Activated CD4-positive, alpha-beta T cell treated with anti-CD3 and anti-CD28 coated beads for 36 hours (primary cell): ENCODE results near the gene TMTC1. TPM values are rescaled to one million over a fixed set of nuclear protein-coding genes. Genes with fewer than 3 reads are reported as not detected.

Experiments used
- ATAC-seq: fragments of 200-7000 bp; cut with Tn5 transposase; one replicate; pipeline ENCODE4 v1.10.0; 2021; ENCODE audit warnings: mild to moderate bottlenecking, moderate library complexity
- CTCF ChIA-PET: fragments of 350-600 bp; sonication (Branson Sonifier 250); formaldehyde crosslinking; loops from one replicate; lab custom pipeline; 2021; ENCODE audit warnings: antibody characterized with exemption; lab: Charles Lee
- POLR2A ChIA-PET: fragments of 350-600 bp; sonication (Branson Sonifier 250); formaldehyde crosslinking; loops from one replicate; lab custom pipeline; 2021; ENCODE audit warnings: antibody characterized with exemption, inconsistent platforms; lab: Charles Lee
- DNase-seq: peaks from one replicate; pipeline ENCODE4 v3.0.0-alpha.2; 2020
- H3K27ac Mint-ChIP-seq: one replicate; pipeline ENCODE4 v1.8.0; 2021; ENCODE audit warnings: mixed read lengths
- H3K27me3 Mint-ChIP-seq: one replicate; pipeline ENCODE4 v1.8.0; 2021; ENCODE audit warnings: mixed read lengths
- H3K36me3 Mint-ChIP-seq: one replicate; pipeline ENCODE4 v1.8.0; 2021; ENCODE audit warnings: low read depth, mixed read lengths
- H3K4me1 Mint-ChIP-seq: one replicate; pipeline ENCODE4 v1.8.0; 2021; ENCODE audit warnings: mixed read lengths
- H3K4me3 Mint-ChIP-seq: one replicate; pipeline ENCODE4 v1.8.0; 2021; ENCODE audit warnings: mild to moderate bottlenecking, moderate library complexity, mixed read lengths
- H3K9me3 Mint-ChIP-seq: one replicate; pipeline ENCODE4 v1.8.0; 2021; ENCODE audit warnings: low read depth, mixed read lengths
- intact Hi-C, 2 experiments: fragments of 100-400 bp; cut with DNase I in 1 of 2; cut with micrococcal nuclease in 1 of 2; formaldehyde crosslinking; loops; one replicate each; pipeline versions ENCODE4 v1.14.2 to v1.15.1; 2022 to 2024; cut with DNase I, micrococcal nuclease
- total RNA-seq, 2 experiments: library from RNA; stranded (reverse); gene quantifications; one replicate each; pipeline ENCODE4 v1.2.3, GENCODE V29; 2021

Gene TMTC1
- total RNA-seq, 2 experiments from 2014 or later: 0.04 to 0.30 TPM

DNA sequence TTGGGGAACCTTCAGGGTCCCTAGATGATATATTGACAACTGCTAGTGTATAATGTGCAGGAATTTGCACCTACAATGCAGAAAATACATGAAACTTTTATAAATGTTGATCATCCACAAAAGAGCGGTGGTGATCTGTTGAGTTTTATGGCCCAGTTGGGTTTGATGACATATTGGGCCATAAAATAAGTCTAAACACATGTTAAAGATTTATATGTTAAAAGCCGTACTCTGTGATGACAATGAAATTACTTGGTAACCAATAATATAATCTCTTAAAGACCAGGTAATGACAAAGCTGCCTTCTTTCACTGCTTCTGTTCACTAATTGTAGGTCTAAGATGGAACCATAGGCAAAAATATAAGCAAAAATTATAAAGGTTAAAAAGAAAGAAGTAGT, 61.6 kb downstream of the TMTC1 start:
- Mint-ChIP-seq H3K27ac (no peak overlapping the region), H3K9me3 (no peaks in the 10 kb centered on the region), H3K4me3 (no peak overlapping the region), H3K36me3 (no peaks in the 10 kb centered on the region), H3K27me3 (peaks cover 2% of the 10 kb centered on the region), H3K4me1 (no peaks in the 10 kb centered on the region)
- CTCF ChIA-PET: interaction anchor here (0.6 kb wide), 2 partner anchors 44 to 777 kb away, joined by 4 read pairs; no protein-coding TSS in a partner anchor
- no peak for DNase-seq
- no peak for ATAC-seq
- POLR2A ChIA-PET: no interaction called here
- intact Hi-C loops: no loop called here

DNA sequence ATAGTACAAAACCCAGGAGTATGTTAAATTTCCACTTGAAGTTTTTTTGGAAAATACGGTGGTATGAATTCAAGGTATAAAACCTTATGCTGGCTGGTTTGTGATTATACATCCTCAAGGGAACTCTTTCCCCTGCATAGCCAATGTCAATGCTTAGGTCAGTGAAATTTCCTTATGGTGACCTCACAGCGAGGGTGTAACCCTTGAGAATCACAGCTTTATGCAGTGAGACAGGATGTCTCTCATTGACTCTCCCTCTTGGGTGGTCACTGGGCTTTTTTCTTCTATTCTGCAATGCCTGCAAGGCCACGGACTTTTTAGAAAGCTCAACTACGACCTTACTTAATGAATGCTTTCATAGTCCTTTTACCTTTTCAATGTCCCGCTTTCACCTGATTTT, 64.4 kb downstream of the TMTC1 start:
- no peak overlapping the region for H3K4me3 Mint-ChIP-seq
- no peaks in the 10 kb centered on the region for H3K36me3 Mint-ChIP-seq
- ChIA-PET POLR2A (interaction anchor here (0.8 kb wide), 1 partner anchor 161 kb away, joined by 3 read pairs; no protein-coding TSS in a partner anchor), CTCF (interaction anchor here (1.4 kb wide), 1 partner anchor 9 kb away, joined by 5 read pairs; no protein-coding TSS in a partner anchor)
- intact Hi-C loops: no loop called here
- no peaks in the 10 kb centered on the region for H3K9me3 Mint-ChIP-seq
- DNase-seq (no peak), ATAC-seq (no peak)
- H3K4me1 Mint-ChIP-seq: no peaks in the 10 kb centered on the region
- H3K27me3 Mint-ChIP-seq: peaks cover 2% of the 10 kb centered on the region
- no peak overlapping the region for H3K27ac Mint-ChIP-seq

DNA sequence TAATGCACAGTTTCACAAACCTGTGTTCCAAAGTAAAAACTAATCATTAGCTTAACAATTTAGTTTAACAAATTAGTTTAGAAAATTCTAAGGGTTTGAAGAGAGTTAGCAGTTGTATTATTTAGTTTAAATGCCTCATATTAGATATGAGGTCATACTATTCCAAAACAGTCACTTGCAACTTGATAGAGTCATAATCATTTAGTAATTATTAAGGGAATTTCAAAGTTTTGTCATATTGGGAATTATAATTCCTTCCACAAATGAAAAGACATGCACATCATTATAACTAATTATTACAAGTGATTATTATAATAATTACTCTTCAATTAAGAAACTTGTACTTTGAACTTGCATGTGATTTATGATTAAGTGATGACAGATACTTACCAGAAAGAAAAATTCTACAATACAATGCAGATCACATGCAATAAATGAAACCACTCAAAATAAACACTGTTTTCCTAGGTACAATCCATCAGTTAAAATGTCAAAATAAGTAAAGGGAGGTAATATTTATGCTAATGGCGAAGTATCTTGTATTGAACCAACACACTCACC, 66.1 kb downstream of the TMTC1 start:
- ChIA-PET CTCF (no interaction called here), POLR2A (no interaction called here)
- ATAC-seq: no peak
- no peak for DNase-seq
- peaks cover 2% of the 10 kb centered on the region for H3K27me3 Mint-ChIP-seq
- H3K4me1 Mint-ChIP-seq: no peaks in the 10 kb centered on the region
- H3K36me3 Mint-ChIP-seq: no peaks in the 10 kb centered on the region
- H3K9me3 Mint-ChIP-seq: no peaks in the 10 kb centered on the region
- intact Hi-C loops: no loop called here
- H3K4me3 Mint-ChIP-seq: no peak overlapping the region
- no peak overlapping the region for H3K27ac Mint-ChIP-seq

DNA sequence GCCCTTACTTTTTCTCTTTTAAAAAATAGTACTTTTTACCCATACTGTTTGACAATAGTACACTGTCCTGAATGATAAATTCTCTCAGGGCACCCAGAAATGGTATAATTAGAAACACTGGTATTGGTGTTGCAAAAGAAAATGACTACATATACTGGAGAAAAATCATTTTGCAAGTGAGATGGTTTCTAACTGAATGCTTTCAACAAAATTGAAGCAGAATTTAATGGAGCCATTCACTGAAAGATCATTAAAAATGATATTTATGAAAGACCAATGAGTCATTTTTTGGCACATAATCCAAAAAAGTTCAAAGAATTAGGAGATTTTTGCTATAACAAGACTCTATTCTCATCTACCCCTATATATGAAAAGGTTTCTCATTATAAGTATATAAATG, 68.8 kb downstream of the TMTC1 start:
- ATAC-seq: no peak
- ChIA-PET POLR2A (no interaction called here), CTCF (no interaction called here)
- H3K9me3 Mint-ChIP-seq: no peaks in the 10 kb centered on the region
- no peak for DNase-seq
- intact Hi-C loops: no loop called here
- H3K27ac Mint-ChIP-seq: no peak overlapping the region
- no peaks in the 10 kb centered on the region for H3K36me3 Mint-ChIP-seq
- H3K4me3 Mint-ChIP-seq: no peak overlapping the region
- peaks cover 4% of the 10 kb centered on the region for H3K27me3 Mint-ChIP-seq
- H3K4me1 Mint-ChIP-seq: no peaks in the 10 kb centered on the region

DNA sequence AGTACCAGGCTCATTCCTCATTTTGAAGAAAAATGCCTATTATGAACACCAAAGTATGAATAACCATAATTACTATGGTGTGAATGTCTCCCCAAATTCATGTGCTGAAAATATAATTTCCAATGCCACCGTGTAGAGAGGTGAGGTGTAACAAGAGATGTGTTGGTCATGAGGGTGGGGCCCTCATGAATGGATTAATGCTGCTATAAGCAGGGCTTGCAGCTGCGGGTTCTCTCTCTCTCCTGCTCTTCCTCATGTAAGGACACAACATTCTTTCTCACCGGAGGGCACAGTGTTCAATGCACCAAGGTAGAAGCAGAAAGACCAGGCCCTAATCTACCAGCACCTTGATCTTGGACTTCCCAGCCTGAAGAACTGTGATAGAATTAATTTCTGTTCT, 70.0 kb downstream of the TMTC1 start:
- Mint-ChIP-seq H3K27ac (no peak overlapping the region), H3K27me3 (peaks cover 4% of the 10 kb centered on the region), H3K9me3 (no peaks in the 10 kb centered on the region), H3K4me3 (no peak overlapping the region), H3K36me3 (no peaks in the 10 kb centered on the region), H3K4me1 (no peaks in the 10 kb centered on the region)
- DNase-seq: no peak
- CTCF ChIA-PET: no interaction called here
- POLR2A ChIA-PET: no interaction called here
- intact Hi-C loops: no loop called here
- no peak for ATAC-seq

DNA sequence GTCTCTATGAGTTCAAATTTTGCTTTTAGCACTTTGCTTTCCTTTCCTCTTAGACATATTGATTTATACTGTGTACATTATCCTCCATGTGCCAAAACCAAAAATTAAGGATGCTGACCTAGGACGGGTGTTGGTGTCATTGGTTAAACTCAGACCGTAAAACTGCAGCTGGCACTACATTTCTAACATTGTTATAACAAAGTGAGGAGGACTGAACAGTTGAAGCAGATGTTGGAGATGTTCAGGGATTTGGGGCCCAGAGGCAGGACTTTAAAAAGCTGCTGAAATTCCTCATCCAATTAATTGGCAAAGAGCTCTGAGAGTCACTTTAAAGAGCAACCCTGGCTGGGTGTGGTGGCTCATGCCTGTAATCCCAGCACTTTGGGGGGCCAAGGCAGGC, 72.4 kb downstream of the TMTC1 start:
- peaks cover 2% of the 10 kb centered on the region for H3K27me3 Mint-ChIP-seq
- POLR2A ChIA-PET: no interaction called here
- H3K27ac Mint-ChIP-seq: no peak overlapping the region
- ATAC-seq: no peak
- CTCF ChIA-PET: no interaction called here
- H3K9me3 Mint-ChIP-seq: no peaks in the 10 kb centered on the region
- H3K4me3 Mint-ChIP-seq: no peak overlapping the region
- no peaks in the 10 kb centered on the region for H3K36me3 Mint-ChIP-seq
- intact Hi-C loops: no loop called here
- H3K4me1 Mint-ChIP-seq: no peaks in the 10 kb centered on the region
- DNase-seq: no peak

DNA sequence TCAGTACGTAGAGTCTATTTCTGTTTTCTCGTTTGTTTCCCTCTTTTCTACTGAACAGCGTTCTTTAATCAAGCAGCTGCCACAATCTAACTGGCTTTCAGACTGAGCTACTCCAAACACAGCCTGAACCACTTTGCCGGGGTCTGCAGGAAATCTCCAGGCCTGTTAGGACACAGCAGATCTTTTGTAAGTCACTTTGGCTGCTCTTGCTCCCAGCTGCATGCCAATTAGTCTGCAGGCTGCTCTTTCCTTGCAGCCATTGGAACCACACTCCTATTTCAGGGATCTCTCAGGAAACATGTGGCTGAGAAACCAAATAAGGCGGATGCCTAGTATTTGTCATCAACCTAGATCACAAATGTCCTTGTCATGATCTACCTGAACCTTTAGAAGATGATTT, 73.6 kb downstream of the TMTC1 start:
- H3K4me1 Mint-ChIP-seq: no peaks in the 10 kb centered on the region
- DNase-seq: peak; percentile 4
- no peaks in the 10 kb centered on the region for H3K9me3 Mint-ChIP-seq
- POLR2A ChIA-PET: no interaction called here
- H3K4me3 Mint-ChIP-seq: no peak overlapping the region
- intact Hi-C loops: no loop called here
- no peak for ATAC-seq
- H3K36me3 Mint-ChIP-seq: no peaks in the 10 kb centered on the region
- no peak overlapping the region for H3K27ac Mint-ChIP-seq
- CTCF ChIA-PET: no interaction called here
- H3K27me3 Mint-ChIP-seq: peaks cover 2% of the 10 kb centered on the region

DNA sequence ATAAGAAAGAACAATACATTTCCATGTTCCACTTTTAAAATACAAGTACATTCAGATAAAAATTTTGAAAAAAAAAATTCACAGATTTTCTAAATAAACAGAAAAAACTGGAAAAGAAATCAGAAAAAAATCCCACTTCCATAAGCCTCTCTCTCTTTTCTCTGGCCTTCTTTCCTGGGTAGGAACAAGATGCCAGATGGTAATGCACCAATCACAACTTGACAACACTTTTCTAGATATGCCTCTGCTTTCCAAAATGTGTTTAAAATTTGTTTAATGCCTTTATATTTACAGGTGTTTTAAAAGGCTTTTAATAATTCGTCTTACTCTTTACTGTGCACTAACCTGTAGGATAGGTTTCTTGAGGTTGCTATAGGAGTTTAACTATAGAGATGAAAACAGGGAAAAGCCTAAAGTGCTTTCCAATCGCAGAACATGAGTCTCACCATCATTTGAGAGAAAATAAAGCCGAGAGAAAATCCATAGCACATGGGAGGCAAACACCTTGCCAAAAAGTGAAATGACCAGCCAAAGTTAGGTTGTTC, 74.2 kb downstream of the TMTC1 start:
- intact Hi-C loops: no loop called here
- POLR2A ChIA-PET: no interaction called here
- Mint-ChIP-seq H3K36me3 (no peaks in the 10 kb centered on the region), H3K27me3 (peaks cover 2% of the 10 kb centered on the region), H3K9me3 (no peaks in the 10 kb centered on the region), H3K4me3 (no peak overlapping the region), H3K27ac (no peak overlapping the region), H3K4me1 (no peaks in the 10 kb centered on the region)
- DNase-seq: no peak
- ATAC-seq: no peak
- CTCF ChIA-PET: no interaction called here

DNA sequence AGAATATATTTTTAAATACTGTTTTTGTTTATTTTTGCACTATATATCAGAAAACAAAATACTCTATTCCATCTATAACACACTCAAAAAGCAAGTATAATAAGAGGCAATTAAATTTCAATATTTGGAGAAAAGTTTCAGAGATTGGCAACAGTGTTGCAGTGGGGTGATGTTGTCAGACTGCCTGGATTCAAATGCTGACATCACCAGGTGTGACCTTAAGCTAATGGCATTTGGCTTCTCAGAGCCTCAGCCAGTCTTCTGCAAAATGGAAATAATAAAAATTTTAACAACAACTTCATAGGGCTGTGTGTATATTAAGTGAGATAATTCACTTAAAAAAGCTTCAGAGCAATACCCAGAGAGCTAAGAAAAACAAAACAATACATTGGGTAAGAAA, 74.7 kb downstream of the TMTC1 start:
- ChIA-PET CTCF (no interaction called here), POLR2A (no interaction called here)
- no peak overlapping the region for H3K27ac Mint-ChIP-seq
- no peak for ATAC-seq
- no peaks in the 10 kb centered on the region for H3K4me1 Mint-ChIP-seq
- intact Hi-C loops: no loop called here
- peaks cover 2% of the 10 kb centered on the region for H3K27me3 Mint-ChIP-seq
- no peak overlapping the region for H3K4me3 Mint-ChIP-seq
- H3K36me3 Mint-ChIP-seq: no peaks in the 10 kb centered on the region
- H3K9me3 Mint-ChIP-seq: no peaks in the 10 kb centered on the region
- DNase-seq: no peak

DNA sequence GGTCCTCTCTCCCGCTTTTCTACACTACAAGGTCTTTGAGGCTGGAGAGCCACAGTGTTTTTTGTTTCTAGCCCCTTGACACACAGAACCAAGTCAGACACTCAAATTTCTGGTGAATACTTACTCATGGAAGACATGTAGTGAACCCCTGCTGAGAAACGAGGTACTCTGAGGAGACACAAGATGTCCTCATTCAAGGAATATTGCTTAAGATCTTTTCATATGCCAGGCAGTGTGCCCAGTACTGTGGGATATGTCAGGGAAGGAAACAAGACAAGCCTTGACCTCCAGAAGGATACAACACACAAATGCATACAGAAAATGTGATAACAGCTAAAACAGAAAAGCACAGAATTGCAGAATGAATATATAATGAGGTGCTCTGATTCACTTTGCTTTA, 75.9 kb downstream of the TMTC1 start:
- CTCF ChIA-PET: no interaction called here
- Mint-ChIP-seq H3K27ac (no peak overlapping the region), H3K27me3 (peaks cover 2% of the 10 kb centered on the region), H3K9me3 (no peaks in the 10 kb centered on the region), H3K4me3 (no peak overlapping the region), H3K4me1 (no peaks in the 10 kb centered on the region), H3K36me3 (no peaks in the 10 kb centered on the region)
- ATAC-seq (no peak), DNase-seq (no peak)
- POLR2A ChIA-PET: no interaction called here
- intact Hi-C loops: no loop called here

DNA sequence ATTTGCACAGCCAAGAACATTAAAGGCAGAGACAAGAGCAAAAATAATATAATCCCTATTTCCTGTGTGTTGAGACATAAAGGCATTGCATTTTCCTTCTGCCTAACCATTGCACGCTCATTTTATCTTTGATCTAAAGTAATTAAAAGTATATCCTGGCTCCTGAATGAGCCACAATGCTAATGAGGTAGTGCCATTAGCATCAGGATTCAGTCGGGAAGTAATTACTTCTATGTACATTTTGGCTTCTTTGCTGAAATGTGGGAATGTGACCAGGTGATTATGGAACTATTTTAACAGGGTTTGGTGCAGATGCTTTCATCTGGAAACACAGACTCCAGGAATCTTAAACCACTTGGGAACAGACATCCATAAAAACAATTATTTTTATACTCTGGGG, 77.4 kb downstream of the TMTC1 start:
- intact Hi-C loops: no loop called here
- DNase-seq (no peak), ATAC-seq (no peak)
- Mint-ChIP-seq H3K4me3 (no peak overlapping the region), H3K27ac (no peak overlapping the region), H3K36me3 (no peaks in the 10 kb centered on the region), H3K27me3 (no peaks in the 10 kb centered on the region), H3K9me3 (no peaks in the 10 kb centered on the region), H3K4me1 (no peaks in the 10 kb centered on the region)
- CTCF ChIA-PET: interaction anchor here (0.8 kb wide), 1 partner anchor 194 kb away, joined by 7 read pairs; no protein-coding TSS in a partner anchor
- POLR2A ChIA-PET: no interaction called here

DNA sequence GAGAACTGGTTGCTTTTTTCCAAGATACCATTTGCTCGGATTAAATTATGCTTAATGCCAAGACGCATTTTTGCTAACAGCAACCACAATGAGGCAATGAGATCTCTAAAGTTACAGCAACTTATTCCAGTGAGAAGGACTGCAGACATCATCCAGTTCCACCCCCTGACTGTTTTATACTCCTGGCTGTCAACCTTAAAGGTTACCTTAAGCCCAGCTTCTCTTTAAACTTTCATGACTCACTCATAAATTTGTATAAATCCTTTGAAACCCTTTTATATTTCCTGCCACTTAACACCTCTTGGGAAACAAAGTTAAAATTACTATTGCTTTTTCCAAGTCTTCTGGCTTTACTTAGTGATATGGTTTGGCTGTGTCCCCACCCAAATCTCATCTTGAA, 80.2 kb downstream of the TMTC1 start:
- Mint-ChIP-seq H3K4me1 (no peaks in the 10 kb centered on the region), H3K9me3 (no peaks in the 10 kb centered on the region), H3K27ac (no peak overlapping the region), H3K27me3 (no peaks in the 10 kb centered on the region), H3K36me3 (no peaks in the 10 kb centered on the region), H3K4me3 (no peak overlapping the region)
- ChIA-PET POLR2A (no interaction called here), CTCF (interaction anchor here (0.6 kb wide), 1 partner anchor 31 kb away, joined by 4 read pairs; no protein-coding TSS in a partner anchor)
- intact Hi-C loops: no loop called here
- ATAC-seq (no peak), DNase-seq (no peak)
